ENCODE measurements around the gene DLG1.
"Not testable (repeated sequence)": the region's sequence is repeated elsewhere in the genome, so short reads cannot be mapped to it uniquely, and the experiment has no call there.

Gene DLG1

GRCh38 chr3:197201791-197202452 lies 96.5 kb downstream of the DLG1 start:
- Histone ChIP-seq H3K27me3 (ENCODE audit: control insufficient read depth, insufficient read depth, low read length) (no peaks in the 10 kb centered on the region), H3K4me1 (ENCODE audit: control insufficient read depth, insufficient read depth, low read length) (0 out of 2 replicates have a peak, but pooled peaks cover 1% of the 10 kb centered on the region), H3K9me3 (ENCODE audit: control insufficient read depth, insufficient read depth, low read length) (no peaks in the 10 kb centered on the region), H3K27ac (ENCODE audit: low read length) (no peak overlapping the region), H3K4me3 (ENCODE audit: low read length) (no peak overlapping the region), H3K36me3 (ENCODE audit: control insufficient read depth, insufficient read depth, low read length) (no peaks in the 10 kb centered on the region)
- WGBS (ENCODE audit: insufficient coverage, insufficient read length), result no CpG with 5 or more reads among the region's 5 CpGs
- no peak for DNase-seq (ENCODE audit: low read depth, low spot score)

GRCh38 chr3:197200856-197201255 lies 97.6 kb downstream of the DLG1 start:
- not testable (repeated sequence) for H3K36me3 ChIP-seq (ENCODE audit: control insufficient read depth, insufficient read depth, low read length); H3K9me3 ChIP-seq (ENCODE audit: control insufficient read depth, insufficient read depth, low read length); H3K27me3 ChIP-seq (ENCODE audit: control insufficient read depth, insufficient read depth, low read length); H3K27ac ChIP-seq (ENCODE audit: low read length); DNase-seq (ENCODE audit: low read depth, low spot score); H3K4me3 ChIP-seq (ENCODE audit: low read length); H3K4me1 ChIP-seq (ENCODE audit: control insufficient read depth, insufficient read depth, low read length)
- no CpG with 5 or more reads among the region's 12 CpGs for WGBS (ENCODE audit: insufficient coverage, insufficient read length)

GRCh38 chr3:197197334-197197733 lies 101.1 kb downstream of the DLG1 start:
- DNase-seq (ENCODE audit: low read depth, low spot score), result no peak
- no CpG with 5 or more reads among the region's 2 CpGs for WGBS (ENCODE audit: insufficient coverage, insufficient read length)
- H3K4me3 ChIP-seq (ENCODE audit: low read length), result no peak overlapping the region
- no peaks in the 10 kb centered on the region for H3K27me3 ChIP-seq (ENCODE audit: control insufficient read depth, insufficient read depth, low read length)
- H3K27ac ChIP-seq (ENCODE audit: low read length), result no peak overlapping the region
- H3K36me3 ChIP-seq (ENCODE audit: control insufficient read depth, insufficient read depth, low read length), result no peaks in the 10 kb centered on the region
- no peaks in the 10 kb centered on the region for H3K9me3 ChIP-seq (ENCODE audit: control insufficient read depth, insufficient read depth, low read length)
- 0 out of 2 replicates have a peak, but pooled peaks cover 1% of the 10 kb centered on the region for H3K4me1 ChIP-seq (ENCODE audit: control insufficient read depth, insufficient read depth, low read length)

- H3K27me3 ChIP-seq (ENCODE audit: control insufficient read depth, insufficient read depth, low read length), result no peaks in the 10 kb centered on the region
- no peaks in the 10 kb centered on the region for H3K36me3 ChIP-seq (ENCODE audit: control insufficient read depth, insufficient read depth, low read length)
- H3K27ac ChIP-seq (ENCODE audit: low read length), result no peak overlapping the region
- no peak overlapping the region for H3K4me3 ChIP-seq (ENCODE audit: low read length)
- no peak for DNase-seq (ENCODE audit: low read depth, low spot score)
- H3K4me1 ChIP-seq (ENCODE audit: control insufficient read depth, insufficient read depth, low read length), result no peaks in the 10 kb centered on the region
- no CpG with 5 or more reads among the region's 3 CpGs for WGBS (ENCODE audit: insufficient coverage, insufficient read length)
- no peaks in the 10 kb centered on the region for H3K9me3 ChIP-seq (ENCODE audit: control insufficient read depth, insufficient read depth, low read length)
These were observed 102.2 kb downstream of the DLG1 start for GRCh38 chr3:197196192-197196591.

GRCh38 chr3:197195326-197195725 lies 103.1 kb downstream of the DLG1 start:
- no peak for DNase-seq (ENCODE audit: low read depth, low spot score)
- Histone ChIP-seq H3K27me3 (ENCODE audit: control insufficient read depth, insufficient read depth, low read length) (no peaks in the 10 kb centered on the region), H3K4me1 (ENCODE audit: control insufficient read depth, insufficient read depth, low read length) (no peaks in the 10 kb centered on the region), H3K4me3 (ENCODE audit: low read length) (no peak overlapping the region), H3K36me3 (ENCODE audit: control insufficient read depth, insufficient read depth, low read length) (no peaks in the 10 kb centered on the region), H3K9me3 (ENCODE audit: control insufficient read depth, insufficient read depth, low read length) (no peaks in the 10 kb centered on the region), H3K27ac (ENCODE audit: low read length) (no peak overlapping the region)
- WGBS (ENCODE audit: insufficient coverage, insufficient read length), result no CpG with 5 or more reads among the region's 1 CpG

- H3K27me3 ChIP-seq (ENCODE audit: control insufficient read depth, insufficient read depth, low read length), result not testable (repeated sequence)
These were observed 104.7 kb downstream of the DLG1 start for GRCh38 chr3:197193759-197194158.

GRCh38 chr3:197191897-197192296 lies 106.5 kb downstream of the DLG1 start:
- Histone ChIP-seq H3K27ac (ENCODE audit: low read length) (no peak overlapping the region), H3K9me3 (ENCODE audit: control insufficient read depth, insufficient read depth, low read length) (no peaks in the 10 kb centered on the region), H3K4me1 (ENCODE audit: control insufficient read depth, insufficient read depth, low read length) (no peaks in the 10 kb centered on the region), H3K36me3 (ENCODE audit: control insufficient read depth, insufficient read depth, low read length) (no peaks in the 10 kb centered on the region), H3K4me3 (ENCODE audit: low read length) (no peak overlapping the region), H3K27me3 (ENCODE audit: control insufficient read depth, insufficient read depth, low read length) (no peaks in the 10 kb centered on the region)
- WGBS (ENCODE audit: insufficient coverage, insufficient read length), result no CpG with 5 or more reads among the region's 2 CpGs
- no peak for DNase-seq (ENCODE audit: low read depth, low spot score)

More at GRCh38 chr3:197193759-197194158, 104.7 kb downstream of the DLG1 start:
- H3K36me3 ChIP-seq (ENCODE audit: control insufficient read depth, insufficient read depth, low read length); H3K27ac ChIP-seq (ENCODE audit: low read length); H3K4me1 ChIP-seq (ENCODE audit: control insufficient read depth, insufficient read depth, low read length); H3K9me3 ChIP-seq (ENCODE audit: control insufficient read depth, insufficient read depth, low read length); H3K4me3 ChIP-seq (ENCODE audit: low read length); DNase-seq (ENCODE audit: low read depth, low spot score): not testable (repeated sequence)
- WGBS (ENCODE audit: insufficient coverage, insufficient read length), result no CpG with 5 or more reads among the region's 3 CpGs

- Histone ChIP-seq H3K4me3 (ENCODE audit: low read length) (no peak overlapping the region), H3K9me3 (ENCODE audit: control insufficient read depth, insufficient read depth, low read length) (no peaks in the 10 kb centered on the region), H3K27ac (ENCODE audit: low read length) (no peak overlapping the region), H3K36me3 (ENCODE audit: control insufficient read depth, insufficient read depth, low read length) (no peaks in the 10 kb centered on the region), H3K4me1 (ENCODE audit: control insufficient read depth, insufficient read depth, low read length) (no peaks in the 10 kb centered on the region), H3K27me3 (ENCODE audit: control insufficient read depth, insufficient read depth, low read length) (no peaks in the 10 kb centered on the region)
- no peak for DNase-seq (ENCODE audit: low read depth, low spot score)
- no CpG with 5 or more reads among the region's 3 CpGs for WGBS (ENCODE audit: insufficient coverage, insufficient read length)
These were observed 108.8 kb downstream of the DLG1 start for GRCh38 chr3:197189623-197190022.

GRCh38 chr3:197188963-197189362 lies 109.4 kb downstream of the DLG1 start:
- no peaks in the 10 kb centered on the region for H3K4me1 ChIP-seq (ENCODE audit: control insufficient read depth, insufficient read depth, low read length)
- no CpG with 5 or more reads among the region's 3 CpGs for WGBS (ENCODE audit: insufficient coverage, insufficient read length)
- no peak overlapping the region for H3K27ac ChIP-seq (ENCODE audit: low read length)
- H3K36me3 ChIP-seq (ENCODE audit: control insufficient read depth, insufficient read depth, low read length), result no peaks in the 10 kb centered on the region
- no peak for DNase-seq (ENCODE audit: low read depth, low spot score)
- no peaks in the 10 kb centered on the region for H3K27me3 ChIP-seq (ENCODE audit: control insufficient read depth, insufficient read depth, low read length)
- no peaks in the 10 kb centered on the region for H3K9me3 ChIP-seq (ENCODE audit: control insufficient read depth, insufficient read depth, low read length)
- no peak overlapping the region for H3K4me3 ChIP-seq (ENCODE audit: low read length)

GRCh38 chr3:197186887-197187588 lies 111.4 kb downstream of the DLG1 start:
- H3K27ac ChIP-seq (ENCODE audit: low read length), result no peak overlapping the region
- H3K9me3 ChIP-seq (ENCODE audit: control insufficient read depth, insufficient read depth, low read length), result no peaks in the 10 kb centered on the region
- no peaks in the 10 kb centered on the region; the same call in 1 of the 2 replicates for H3K4me1 ChIP-seq (ENCODE audit: control insufficient read depth, insufficient read depth, low read length)
- peak; percentile 16 for DNase-seq (ENCODE audit: low read depth, low spot score)
- H3K27me3 ChIP-seq (ENCODE audit: control insufficient read depth, insufficient read depth, low read length), result no peaks in the 10 kb centered on the region
- no peaks in the 10 kb centered on the region for H3K36me3 ChIP-seq (ENCODE audit: control insufficient read depth, insufficient read depth, low read length)
- WGBS (ENCODE audit: insufficient coverage, insufficient read length), result no CpG with 5 or more reads among the region's 1 CpG
- no peak overlapping the region for H3K4me3 ChIP-seq (ENCODE audit: low read length)
